ENCODE measurements around the gene MTMR2. TPM values are rescaled to one million over a fixed set of nuclear protein-coding genes. Genes with fewer than 3 reads are reported as not detected.

The MTMR2 gene
- total and polyA plus RNA-seq, 2 donors (not counting 1 experiment from before 2014, with no cell fraction given) = 4.8 to 15.4 TPM

DNA sequence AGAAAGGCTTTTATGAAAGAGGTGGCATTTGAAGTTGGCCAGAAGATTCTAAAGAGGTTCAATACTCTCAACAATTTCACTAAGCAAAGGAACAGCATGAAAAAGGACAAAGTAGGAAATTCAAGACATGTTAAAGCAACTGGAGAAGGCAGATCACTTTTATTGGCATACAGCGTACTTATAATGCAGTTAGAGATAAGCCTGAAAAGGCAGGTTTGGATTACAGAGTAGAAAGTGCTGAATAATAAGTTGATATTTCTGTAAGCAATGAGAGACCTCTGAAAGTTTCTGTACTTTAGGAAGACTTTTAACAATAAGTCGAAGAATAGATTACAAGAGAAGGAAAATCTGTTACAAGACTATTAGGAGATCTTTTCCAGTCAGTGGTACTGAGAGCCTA, 25.1 kb downstream of the MTMR2 start:
- Mint-ChIP-seq H3K27ac (no peak overlapping the region), H3K9me3 (ENCODE audit: insufficient read depth) (no peaks in the 10 kb centered on the region), H3K4me1 (peaks cover 3% of the 10 kb centered on the region), H3K4me3 (no peak overlapping the region), H3K27me3 (no peaks in the 10 kb centered on the region)
- CTCF ChIA-PET = no interaction called here
- POLR2A ChIA-PET = no interaction called here
- Histone ChIP-seq H3K27me3 (replicated peaks in 1 of 4; ENCODE audit: control extremely low read depth in 1 of 4, control insufficient read depth in 3 of 4, insufficient read depth in 4 of 4, low read length in 3 of 4) (no peaks in the 10 kb centered on the region), H3K4me3 (ENCODE audit: control extremely low read depth in 1 of 5, extremely low read depth in 1 of 5, insufficient read depth in 1 of 5, low read depth in 2 of 5, low read length in 4 of 5) (no peak overlapping the region), H3K4me2 (replicated peaks; ENCODE audit: low read depth, low read length, poor library complexity, severe bottlenecking) (no peak overlapping the region), H3K27ac (ENCODE audit: low read length in 2 of 2) (no peak overlapping the region), H3K9me3 (ENCODE audit: control extremely low read depth in 1 of 3, control insufficient read depth in 2 of 3, insufficient read depth in 1 of 3, low read length in 2 of 3) (no peaks in the 10 kb centered on the region), H2AFZ (ENCODE audit: insufficient read depth, low read depth, low read length, poor library complexity, severe bottlenecking) (no peak overlapping the region), H3K79me2 (ENCODE audit: control insufficient read depth, insufficient read depth, low read length) (peaks cover 9% of the 10 kb centered on the region), H3K9ac (ENCODE audit: low read length) (no peak overlapping the region), H3K36me3 (replicated peaks in 1 of 2; ENCODE audit: control extremely low read depth in 1 of 2, control insufficient read depth in 1 of 2, extremely low read depth in 1 of 2, insufficient read depth in 2 of 2, low read length in 1 of 2) (no peaks in the 10 kb centered on the region), H3K4me1 (ENCODE audit: control insufficient read depth in 2 of 2, insufficient read depth in 2 of 2, low read length in 2 of 2) (peaks cover 3 to 6% of the 10 kb centered on the region in 2 donors), H4K20me1 (ENCODE audit: control insufficient read depth, insufficient read depth, low read length, poor library complexity, severe bottlenecking) (peaks cover 3% of the 10 kb centered on the region)
- ATAC-seq (ENCODE audit: low read depth) (no peak), DNase-seq (no peak)
- intact Hi-C loops (cut with micrococcal nuclease) = no loop called here
- WGBS (ENCODE audit: insufficient coverage) = 100% methylated on average over 1 of the region's 2 CpGs
- TF ChIP-seq EZH2 (IDR thresholded peaks at IDR 0.05; ENCODE audit: borderline replicate concordance, insufficient read depth, low read depth, low read length, poor library complexity, severe bottlenecking) (no peak), CTCF (IDR thresholded peaks at IDR 0.05) (no peak)

DNA sequence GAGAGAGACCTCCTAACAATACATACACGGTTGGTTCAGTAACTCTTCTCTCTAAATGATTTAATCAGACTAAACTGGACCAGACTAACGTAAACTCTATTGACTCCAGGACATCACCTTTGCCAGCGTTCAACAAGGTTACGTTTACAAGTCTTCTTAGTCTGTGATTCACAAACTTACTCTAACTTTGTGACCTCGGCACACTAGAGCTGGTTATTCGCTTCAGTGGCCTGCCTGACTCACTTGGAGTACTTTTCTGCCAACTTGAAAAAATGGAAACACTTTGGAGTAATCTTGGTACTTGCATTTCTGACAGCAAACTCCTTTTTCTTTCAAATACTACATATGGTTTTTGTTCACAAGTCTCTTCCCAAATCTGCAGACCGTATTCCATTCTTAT, 26.2 kb downstream of the MTMR2 start:
- 98% methylated on average over 6 of the region's 7 CpGs for WGBS (ENCODE audit: insufficient coverage)
- Histone ChIP-seq H3K4me3 (ENCODE audit: control extremely low read depth in 1 of 5, extremely low read depth in 1 of 5, insufficient read depth in 1 of 5, low read depth in 2 of 5, low read length in 4 of 5) (no peak overlapping the region), H3K9me3 (ENCODE audit: control extremely low read depth in 1 of 3, control insufficient read depth in 2 of 3, insufficient read depth in 1 of 3, low read length in 2 of 3) (no peaks in the 10 kb centered on the region), H3K4me1 (ENCODE audit: control insufficient read depth in 2 of 2, insufficient read depth in 2 of 2, low read length in 2 of 2) (no peaks in the 10 kb centered on the region), H3K27ac (ENCODE audit: low read length in 2 of 2) (no peak overlapping the region), H4K20me1 (ENCODE audit: control insufficient read depth, insufficient read depth, low read length, poor library complexity, severe bottlenecking) (peaks cover 5% of the 10 kb centered on the region), H3K79me2 (ENCODE audit: control insufficient read depth, insufficient read depth, low read length) (no peaks in the 10 kb centered on the region), H2AFZ (ENCODE audit: insufficient read depth, low read depth, low read length, poor library complexity, severe bottlenecking) (no peak overlapping the region), H3K9ac (ENCODE audit: low read length) (no peak overlapping the region), H3K4me2 (replicated peaks; ENCODE audit: low read depth, low read length, poor library complexity, severe bottlenecking) (no peak overlapping the region), H3K27me3 (replicated peaks in 1 of 4; ENCODE audit: control extremely low read depth in 1 of 4, control insufficient read depth in 3 of 4, insufficient read depth in 4 of 4, low read length in 3 of 4) (no peaks in the 10 kb centered on the region), H3K36me3 (replicated peaks in 1 of 2; ENCODE audit: control extremely low read depth in 1 of 2, control insufficient read depth in 1 of 2, extremely low read depth in 1 of 2, insufficient read depth in 2 of 2, low read length in 1 of 2) (no peaks in the 10 kb centered on the region)
- TF ChIP-seq CTCF (IDR thresholded peaks at IDR 0.05) (no peak), EZH2 (IDR thresholded peaks at IDR 0.05; ENCODE audit: borderline replicate concordance, insufficient read depth, low read depth, low read length, poor library complexity, severe bottlenecking) (no peak)
- DNase-seq (no peak), ATAC-seq (ENCODE audit: low read depth) (no peak)
- Mint-ChIP-seq H3K27ac (no peak overlapping the region), H3K4me1 (peaks cover 3% of the 10 kb centered on the region), H3K27me3 (no peaks in the 10 kb centered on the region), H3K9me3 (ENCODE audit: insufficient read depth) (no peaks in the 10 kb centered on the region), H3K4me3 (no peak overlapping the region)
- ChIA-PET CTCF (no interaction called here), POLR2A (no interaction called here)
- intact Hi-C loops (cut with micrococcal nuclease) = no loop called here

Measured in B cell (primary cell).